ENCODE data around the gene SNCG.

DNA sequence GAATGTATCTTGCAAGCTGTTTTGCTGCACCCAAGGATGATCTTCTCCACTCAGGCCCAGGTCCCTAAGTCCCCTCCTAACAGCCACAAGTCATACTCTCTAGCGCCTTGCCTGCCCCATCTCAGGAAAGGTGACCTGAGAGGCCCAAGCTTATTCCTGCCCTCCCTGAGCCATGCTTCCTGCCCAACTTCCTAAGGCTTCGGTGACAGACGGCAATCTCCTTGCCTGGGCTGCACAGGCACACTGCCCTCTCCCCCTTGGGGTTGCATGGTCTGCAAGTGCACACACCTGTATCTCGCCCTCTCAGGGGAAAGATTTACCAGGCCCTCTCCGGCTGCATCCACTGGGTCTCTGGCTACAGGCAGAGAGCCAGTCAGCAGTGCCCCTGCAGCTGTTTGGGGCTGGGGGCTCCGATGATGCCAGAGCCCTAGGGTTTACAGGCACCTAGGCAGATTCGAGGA, 9.1 kb downstream of the SNCG start:
- TF ChIP-seq POLR2AphosphoS5 (IDR thresholded peaks at IDR 0.05; ENCODE audit: low read depth, low read length) (no peak), TAF1 (IDR thresholded peaks at IDR 0.05; ENCODE audit: borderline replicate concordance, insufficient read depth, low read length) (no peak), SIN3A (IDR thresholded peaks at IDR 0.05; ENCODE audit: borderline replicate concordance, insufficient read depth, low read length) (no peak), REST (IDR thresholded peaks at IDR 0.05; ENCODE audit: insufficient read depth in 1 of 2, low read depth in 2 of 2, low read length in 2 of 2) (no peak), FOXP2 (optimal IDR thresholded peaks at IDR 0.05; ENCODE audit: borderline replicate concordance, extremely low read depth, extremely low read length, insufficient read depth) (no peak)

Data from PFSK-1 (cell line).